Uterus (tissue), 4 donors: ENCODE measurements around the gene FGFR3. TPM values are rescaled to one million over a fixed set of nuclear protein-coding genes. Genes with fewer than 3 reads are reported as not detected.

Experiments
- DNase-seq, 2 donors: peaks; one replicate each; pipeline ENCODE4 v3.0.0-alpha.2; 2019 to 2020
- H3K27ac ChIP-seq, 2 donors: fragments of 200-600 bp; sonication (generic); 1 replicate in 1 of 2; 2 replicates in 1 of 2; pipeline ENCODE4 v1.5.1; 2016 to 2018
- H3K27me3 ChIP-seq, 2 donors: fragments of 200-600 bp; sonication (generic); one replicate each; pipeline ENCODE4 v1.5.1; 2018 to 2019; ENCODE audit warnings: control low read depth in 1 of 2
- H3K36me3 ChIP-seq, 2 donors: fragments of 200-600 bp; sonication (generic); one replicate each; pipeline ENCODE4 v1.5.1; 2019; ENCODE audit warnings: control low read depth in 1 of 2
- H3K4me1 ChIP-seq, 2 donors: fragments of 200-600 bp; sonication (generic); one replicate each; pipeline ENCODE4 v1.5.1; 2018 to 2019; ENCODE audit warnings: control low read depth in 1 of 2
- H3K4me3 ChIP-seq, 2 donors: fragments of 200-600 bp; sonication (generic); 1 replicate in 1 of 2; 2 replicates in 1 of 2; pipeline ENCODE4 v1.5.1; 2018 to 2019; ENCODE audit warnings: mild to moderate bottlenecking in 1 of 2
- H3K9me3 ChIP-seq, 2 donors: fragments of 200-600 bp; sonication (generic); one replicate each; pipeline ENCODE4 v1.5.1; 2019; ENCODE audit warnings: control low read depth in 1 of 2
- CTCF ChIP-seq, 4 experiments: fragments of 200-600 bp in 2 of 4; fragments of 450-650 bp in 2 of 4; sonication (generic) in 2 of 4; IDR thresholded peaks; one replicate each; pipeline ENCODE4 v1.5.1; 2016 to 2019; ENCODE audit warnings: antibody characterized with exemption in 4 of 4, mild to moderate bottlenecking in 2 of 4, moderate library complexity in 1 of 4
- POLR2A ChIP-seq, 2 donors: fragments of 450-650 bp; IDR thresholded peaks; one replicate each; pipeline ENCODE4 v1.6.1; 2016; ENCODE audit warnings: antibody characterized with exemption in 2 of 2, mild to moderate bottlenecking in 1 of 2, moderate library complexity in 1 of 2
- intact Hi-C: fragments of 100-400 bp; cut with DNase I; formaldehyde crosslinking; loops from one replicate; pipeline ENCODE4 v1.15.1; 2023; ENCODE audit warnings: low total_unique reads
- total RNA-seq, 4 donors: library from RNA; depleted of rRNA in 3 of 4; stranded (reverse); fragments of >200 nt in 3 of 4; gene quantifications; one replicate each; pipeline versions ENCODE4 v1.1.0 to v1.2.4, GENCODE V29; 2014 to 2023
- donor health status: DM: yes; HTN: yes; CAD: no.

The FGFR3 gene
- total RNA-seq, 4 donors from 2014 or later = 0.29 to 6.4 (median 4.3) TPM

GRCh38 chr4:1775731-1776500, 17.2 kb upstream of the FGFR3 start:
- H3K36me3 ChIP-seq = no peaks in the 10 kb centered on the region
- no peak for TF ChIP-seq CTCF (IDR thresholded peaks at IDR 0.05)
- TF ChIP-seq POLR2A (IDR thresholded peaks at IDR 0.05) = no peak
- no peaks in the 10 kb centered on the region for H3K27me3 ChIP-seq
- no peaks in the 10 kb centered on the region for H3K4me1 ChIP-seq
- no peak for DNase-seq
- intact Hi-C loops = no loop called here
- no peak overlapping the region for H3K27ac ChIP-seq
- H3K4me3 ChIP-seq = no peak overlapping the region
- H3K9me3 ChIP-seq = no peaks in the 10 kb centered on the region

GRCh38 chr4:1776521-1777161, 16.5 kb upstream of the FGFR3 start:
- Histone ChIP-seq H3K27me3 (no peaks in the 10 kb centered on the region), H3K27ac (no peak overlapping the region), H3K4me3 (no peak overlapping the region), H3K9me3 (no peaks in the 10 kb centered on the region), H3K36me3 (no peaks in the 10 kb centered on the region), H3K4me1 (no peaks in the 10 kb centered on the region)
- no peak for DNase-seq
- no peak for TF ChIP-seq CTCF (IDR thresholded peaks at IDR 0.05)
- TF ChIP-seq POLR2A (IDR thresholded peaks at IDR 0.05) = no peak
- intact Hi-C loops = no loop called here

GRCh38 chr4:1777822-1778641, 15.1 kb upstream of the FGFR3 start:
- no peaks in the 10 kb centered on the region for H3K27me3 ChIP-seq
- intact Hi-C loops = no loop called here
- H3K4me3 ChIP-seq = no peak overlapping the region
- no peaks in the 10 kb centered on the region for H3K36me3 ChIP-seq
- TF ChIP-seq CTCF (IDR thresholded peaks at IDR 0.05) (no peak), POLR2A (IDR thresholded peaks at IDR 0.05) (no peak)
- no peak overlapping the region for H3K27ac ChIP-seq
- no peaks in the 10 kb centered on the region for H3K4me1 ChIP-seq
- DNase-seq = no peak
- no peaks in the 10 kb centered on the region for H3K9me3 ChIP-seq

GRCh38 chr4:1778642-1779392, 14.3 kb upstream of the FGFR3 start:
- TF ChIP-seq CTCF (IDR thresholded peaks at IDR 0.05) = no peak
- no peak for TF ChIP-seq POLR2A (IDR thresholded peaks at IDR 0.05)
- Histone ChIP-seq H3K4me3 (no peak overlapping the region), H3K4me1 (no peaks in the 10 kb centered on the region), H3K27me3 (no peaks in the 10 kb centered on the region), H3K36me3 (no peaks in the 10 kb centered on the region), H3K27ac (no peak overlapping the region), H3K9me3 (no peaks in the 10 kb centered on the region)
- intact Hi-C loops = no loop called here
- no peak for DNase-seq
